Bronchial epithelial cell (primary cell): ENCODE data around the gene RDH8. TPM values are rescaled to one million over a fixed set of nuclear protein-coding genes. Genes with fewer than 3 reads are reported as not detected.

ENCODE experiments used
- DNase-seq: peaks from one replicate; pipeline ENCODE4 v3.0.0-alpha.2; 2010; ENCODE audit warnings: low read depth
- FAIRE-seq: peaks from 2 replicates; lab custom pipeline; 2011; peaks lifted over from hg19 to GRCh38; lab: Jason Lieb, UNC
- H3K27me3 ChIP-seq: 2 replicates; pipeline ENCODE4 v1.5.1; 2011; ENCODE audit warnings: low read length; ENCODE audit not compliant: control insufficient read depth, insufficient read depth
- H3K36me3 ChIP-seq: 2 replicates; pipeline ENCODE4 v1.5.1; 2011; ENCODE audit warnings: low read length; ENCODE audit not compliant: control insufficient read depth, insufficient read depth
- H3K4me3 ChIP-seq: 2 replicates; pipeline ENCODE4 v1.5.1; 2011; ENCODE audit warnings: mild to moderate bottlenecking, low read depth, low read length, control low read depth
- total RNA-seq: library from RNA; depleted of rRNA; stranded (reverse); fragments of >200 nt; gene quantifications from 2 replicates; pipeline ENCODE4 v1.2.1, GENCODE V29; 2014
- TF ChIP-seq, protein P1 (sequence below): IDR thresholded peaks from 2 replicates; pipeline ENCODE4 v1.5.1; 2011; ENCODE audit warnings: mild to moderate bottlenecking, moderate library complexity, low read length, control low read depth, inconsistent platforms; ENCODE audit not compliant: insufficient read depth, severe bottlenecking

The RDH8 gene
- total RNA-seq, 1 donor from 2014 or later = not detected

GRCh38 chr19:10052602-10053360, 39.5 kb downstream of the RDH8 start:
- FAIRE-seq (peak; percentile 32), DNase-seq (no peak)
- TF ChIP-seq, protein P1, sequence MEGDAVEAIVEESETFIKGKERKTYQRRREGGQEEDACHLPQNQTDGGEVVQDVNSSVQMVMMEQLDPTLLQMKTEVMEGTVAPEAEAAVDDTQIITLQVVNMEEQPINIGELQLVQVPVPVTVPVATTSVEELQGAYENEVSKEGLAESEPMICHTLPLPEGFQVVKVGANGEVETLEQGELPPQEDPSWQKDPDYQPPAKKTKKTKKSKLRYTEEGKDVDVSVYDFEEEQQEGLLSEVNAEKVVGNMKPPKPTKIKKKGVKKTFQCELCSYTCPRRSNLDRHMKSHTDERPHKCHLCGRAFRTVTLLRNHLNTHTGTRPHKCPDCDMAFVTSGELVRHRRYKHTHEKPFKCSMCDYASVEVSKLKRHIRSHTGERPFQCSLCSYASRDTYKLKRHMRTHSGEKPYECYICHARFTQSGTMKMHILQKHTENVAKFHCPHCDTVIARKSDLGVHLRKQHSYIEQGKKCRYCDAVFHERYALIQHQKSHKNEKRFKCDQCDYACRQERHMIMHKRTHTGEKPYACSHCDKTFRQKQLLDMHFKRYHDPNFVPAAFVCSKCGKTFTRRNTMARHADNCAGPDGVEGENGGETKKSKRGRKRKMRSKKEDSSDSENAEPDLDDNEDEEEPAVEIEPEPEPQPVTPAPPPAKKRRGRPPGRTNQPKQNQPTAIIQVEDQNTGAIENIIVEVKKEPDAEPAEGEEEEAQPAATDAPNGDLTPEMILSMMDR = no peak
- Histone ChIP-seq H3K36me3 (no peaks in the 10 kb centered on the region), H3K4me3 (no peak overlapping the region), H3K27me3 (no peaks in the 10 kb centered on the region)

GRCh38 chr19:10061717-10062310, 48.5 kb downstream of the RDH8 start:
- FAIRE-seq = no peak
- no peaks in the 10 kb centered on the region for H3K27me3 ChIP-seq
- H3K4me3 ChIP-seq = no peak overlapping the region

GRCh38 chr19:10068205-10068604, 54.9 kb downstream of the RDH8 start:
- H3K4me3 ChIP-seq = no peak overlapping the region
- TF ChIP-seq, protein P1 = no peak
- no peaks in the 10 kb centered on the region for H3K36me3 ChIP-seq
- no peak for FAIRE-seq
- H3K27me3 ChIP-seq = no peaks in the 10 kb centered on the region
- no peak for DNase-seq

More at GRCh38 chr19:10061717-10062310, 48.5 kb downstream of the RDH8 start:
- DNase-seq = no peak
- TF ChIP-seq, protein P1 = no peak
- no peaks in the 10 kb centered on the region for H3K36me3 ChIP-seq

- peak; percentile 13 for DNase-seq
Observed at GRCh38 chr19:10069046-10069445, 55.8 kb downstream of the RDH8 start.

DNA sequence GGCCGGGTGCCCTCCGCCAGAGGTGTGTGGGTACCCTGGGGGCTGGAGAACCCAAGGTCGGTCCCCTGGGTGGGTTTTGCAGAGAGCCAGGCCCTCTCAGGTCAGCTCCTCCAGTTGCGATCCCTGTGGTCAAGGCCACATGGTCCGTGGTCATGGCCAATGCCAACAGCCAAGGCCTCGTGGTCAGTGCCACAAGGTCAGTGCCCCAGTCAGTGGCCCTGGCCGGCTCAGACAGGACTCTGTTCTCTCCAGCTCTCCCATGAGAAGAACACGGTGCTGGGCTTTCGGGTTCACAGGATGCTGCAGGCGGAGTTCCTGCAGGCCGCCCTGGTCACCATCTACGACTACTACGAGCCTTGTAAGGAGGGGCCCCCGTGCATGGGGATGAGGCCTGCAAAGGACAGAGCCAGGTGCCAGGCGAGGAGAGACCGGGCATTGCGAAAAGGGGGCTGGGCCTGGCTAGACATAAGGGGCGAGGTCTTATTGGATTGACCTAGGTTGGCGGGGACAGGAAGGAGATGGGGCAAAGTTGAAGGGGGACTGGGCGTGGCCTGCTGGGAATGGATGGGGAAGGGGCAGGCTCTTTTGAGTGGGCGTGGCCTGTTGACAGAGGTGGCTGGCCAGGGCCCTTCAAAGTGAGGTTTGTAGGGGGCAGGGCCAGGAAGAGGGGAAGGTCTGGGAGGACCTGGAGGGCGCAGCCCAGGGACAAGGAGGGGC, 57.6 kb downstream of the RDH8 start:
- H3K36me3 ChIP-seq = no peaks in the 10 kb centered on the region
- FAIRE-seq (no peak), DNase-seq (no peak)
- TF ChIP-seq, protein P1 = no peak
- no peaks in the 10 kb centered on the region for H3K27me3 ChIP-seq
- H3K4me3 ChIP-seq = no peak overlapping the region

More at GRCh38 chr19:10069046-10069445, 55.8 kb downstream of the RDH8 start:
- Histone ChIP-seq H3K4me3 (no peak overlapping the region), H3K27me3 (no peaks in the 10 kb centered on the region), H3K36me3 (no peaks in the 10 kb centered on the region)
- FAIRE-seq = no peak
- TF ChIP-seq, protein P1 = no peak

Other genes starting within 250 kb of the RDH8 start
- 3.7 and 12.3 TPM in 2 replicates for gene ZNF846, start 244.7 kb upstream of the RDH8 start, total RNA-seq
- gene FBXL12, start 194.4 kb upstream of the RDH8 start, total RNA-seq = 4.5 and 7.8 TPM in 2 replicates
- 260 and 314 TPM in 2 replicates for gene UBL5, start 185.6 kb upstream of the RDH8 start, total RNA-seq
- 61.3 and 80.6 TPM in 2 replicates for gene PIN1, start 178.2 kb upstream of the RDH8 start, total RNA-seq
- gene OLFM2, start 77.0 kb upstream of the RDH8 start, total RNA-seq = under 0.01 and 4.4 TPM in 2 replicates
- gene COL5A3, start 3.0 kb upstream of the RDH8 start, total RNA-seq = 0.51 and 0.79 TPM in 2 replicates
- 5.0 and 5.5 TPM in 2 replicates for gene SHFL, start 72.8 kb downstream of the RDH8 start, total RNA-seq
- gene ANGPTL6, start 89.2 kb downstream of the RDH8 start, total RNA-seq = under 0.01 TPM in 1 of 2 replicates, not detected in the other
- gene PPAN, start 92.9 kb downstream of the RDH8 start, total RNA-seq = 41.5 and 45.3 TPM in 2 replicates
- 1.1 and 3.7 TPM in 2 replicates for gene P2RY11, start 98.2 kb downstream of the RDH8 start, total RNA-seq
- gene EIF3G, start 106.4 kb downstream of the RDH8 start, total RNA-seq = 198 and 291 TPM in 2 replicates
- gene DNMT1, start 181.5 kb downstream of the RDH8 start, total RNA-seq = 11.1 and 12.4 TPM in 2 replicates
- 1.3 and 1.9 TPM in 2 replicates for gene S1PR2, start 217.8 kb downstream of the RDH8 start, total RNA-seq
- 17.1 and 19.2 TPM in 2 replicates for gene MRPL4, start 238.7 kb downstream of the RDH8 start, total RNA-seq